GM23338 (cell line): ENCODE measurements around the gene PHACTR2. TPM values are rescaled to one million over a fixed set of nuclear protein-coding genes. Genes with fewer than 3 reads are reported as not detected.

Experiments used
- ATAC-seq: fragments of 200-7000 bp; cut with Tn5 transposase; 3 replicates; pipeline ENCODE4 v1.9.1; 2020
- DNase-seq: peaks from one replicate; pipeline ENCODE4 v3.0.0-alpha.2; 2015; ENCODE audit warnings: low spot score
- H2AFZ ChIP-seq: fragments of 200-600 bp; sonication (generic); 2 replicates; pipeline ENCODE4 v1.8.0; 2016; ENCODE audit warnings: antibody characterized with exemption, mild to moderate bottlenecking, moderate library complexity
- H3F3A ChIP-seq: fragments of 200-600 bp; sonication (generic); replicated peaks from 2 replicates; pipeline ENCODE4 v1.8.0; 2017; ENCODE audit warnings: antibody characterized with exemption, mixed run types, low read depth
- H3K27ac ChIP-seq: fragments of 200-600 bp; sonication (generic); 2 replicates; pipeline ENCODE4 v1.6.1; 2016; ENCODE audit warnings: low read depth
- H3K27me3 ChIP-seq: fragments of 200-600 bp; sonication (generic); 2 replicates; pipeline ENCODE4 v1.8.0; 2016; ENCODE audit warnings: mild to moderate bottlenecking, mixed run types, moderate library complexity; ENCODE audit not compliant: insufficient read depth
- H3K36me3 ChIP-seq: fragments of 200-600 bp; sonication (generic); 2 replicates; pipeline ENCODE4 v1.8.0; 2016; ENCODE audit warnings: mild to moderate bottlenecking; ENCODE audit not compliant: insufficient read depth
- H3K4me1 ChIP-seq: fragments of 200-600 bp; sonication (generic); 2 replicates; pipeline ENCODE4 v1.8.0; 2016; ENCODE audit warnings: mild to moderate bottlenecking, moderate library complexity; ENCODE audit not compliant: insufficient read depth
- H3K4me2 ChIP-seq: fragments of 200-600 bp; sonication (generic); 2 replicates; pipeline ENCODE4 v1.7.1; 2017; ENCODE audit warnings: mixed run types
- H3K4me3 ChIP-seq: fragments of 200-600 bp; sonication (generic); 2 replicates; pipeline ENCODE4 v1.6.1; 2016; ENCODE audit warnings: mixed run types
- H3K79me2 ChIP-seq: fragments of 200-600 bp; sonication (generic); replicated peaks from 2 replicates; pipeline ENCODE4 v1.8.0; 2017; ENCODE audit warnings: mild to moderate bottlenecking; ENCODE audit not compliant: insufficient read depth
- H3K9me2 ChIP-seq: fragments of 200-600 bp; sonication (generic); 2 replicates; pipeline ENCODE4 v1.8.0; 2017; ENCODE audit not compliant: insufficient read depth
- H4K20me1 ChIP-seq: fragments of 200-600 bp; sonication (generic); replicated peaks from 2 replicates; pipeline ENCODE4 v1.8.0; 2017; ENCODE audit warnings: mild to moderate bottlenecking; ENCODE audit not compliant: insufficient read depth
- H3K27ac Mint-ChIP-seq: 2 replicates; pipeline ENCODE4 v1.8.0; 2020; ENCODE audit warnings: inconsistent platforms, mild to moderate bottlenecking, moderate library complexity, mixed read lengths
- H3K27me3 Mint-ChIP-seq: 3 replicates; pipeline ENCODE4 v1.8.0; 2022; ENCODE audit warnings: low read depth, mild to moderate bottlenecking, moderate library complexity, mixed read lengths, inconsistent platforms; ENCODE audit not compliant: insufficient read depth, poor library complexity
- H3K36me3 Mint-ChIP-seq: 3 replicates; pipeline ENCODE4 v1.8.0; 2021; ENCODE audit warnings: low read depth, mild to moderate bottlenecking, inconsistent platforms, moderate library complexity, mixed read lengths
- H3K4me1 Mint-ChIP-seq: 3 replicates; pipeline ENCODE4 v1.8.0; 2020; ENCODE audit warnings: mild to moderate bottlenecking, inconsistent platforms, mixed read lengths
- H3K4me3 Mint-ChIP-seq: 3 replicates; pipeline ENCODE4 v1.8.0; 2021; ENCODE audit warnings: moderate library complexity, mild to moderate bottlenecking, inconsistent platforms, mixed read lengths
- H3K9me3 Mint-ChIP-seq: 3 replicates; pipeline ENCODE4 v1.8.0; 2020; ENCODE audit warnings: moderate library complexity, mild to moderate bottlenecking, inconsistent platforms, mixed read lengths
- CREB1 ChIP-seq: fragments of 250-450 bp; sonication (Bioruptor Pico); IDR thresholded peaks from 2 replicates; pipeline ENCODE4 v1.5.0; 2020; ENCODE audit warnings: low read depth, mild to moderate bottlenecking, moderate library complexity
- CTCF ChIP-seq, 2 experiments: fragments of 200-600 bp in 1 of 2; sonication (generic) in 1 of 2; conservative IDR thresholded peaks; 2 replicates each; pipeline versions ENCODE4 v1.5.1 to v1.6.1; 2016 to 2017; ENCODE audit warnings: antibody characterized with exemption in 2 of 2, low read depth in 2 of 2, mild to moderate bottlenecking in 2 of 2, moderate library complexity in 1 of 2
- EZH2 ChIP-seq: fragments of 200-600 bp; sonication (generic); IDR thresholded peaks from one replicate; pipeline ENCODE4 v1.8.0; 2017; ENCODE audit warnings: antibody characterized with exemption, mild to moderate bottlenecking, low read depth; ENCODE audit not compliant: unreplicated experiment
- JUNB ChIP-seq: IDR thresholded peaks from one replicate; pipeline ENCODE4 v1.6.1; 2016; ENCODE audit warnings: antibody characterized with exemption; ENCODE audit not compliant: unreplicated experiment
- NANOG ChIP-seq: IDR thresholded peaks from 2 replicates; pipeline ENCODE4 v1.6.1; 2016; ENCODE audit warnings: antibody characterized with exemption, borderline replicate concordance
- POLR2AphosphoS5 ChIP-seq: IDR thresholded peaks from 2 replicates; pipeline ENCODE4 v1.6.1; 2016; ENCODE audit warnings: antibody characterized with exemption, low read depth
- REST ChIP-seq: IDR thresholded peaks from one replicate; pipeline ENCODE4 v1.6.1; 2018; ENCODE audit warnings: antibody characterized with exemption; ENCODE audit not compliant: unreplicated experiment
- ZNF331 ChIP-seq: fragments of 250-450 bp; sonication (Bioruptor Pico); IDR thresholded peaks from 2 replicates; pipeline ENCODE4 v1.5.0; 2020; ENCODE audit warnings: low read depth, mild to moderate bottlenecking, moderate library complexity
- ZNF462 ChIP-seq: fragments of 250-450 bp; sonication (Bioruptor Pico); IDR thresholded peaks from 2 replicates; pipeline ENCODE4 v1.5.0; 2020; ENCODE audit warnings: mild to moderate bottlenecking, moderate library complexity
- polyA plus RNA-seq: library from polyadenylated mRNA; unstranded; fragments of >200 nt; fragmentation: Nextera tagmentation; extraction: Ambion mirVana; gene quantifications from 2 replicates; pipeline ENCODE4 v1.2.1, GENCODE V29; 2016
- total RNA-seq: library from RNA; depleted of rRNA; stranded (reverse); fragments of >200 nt; shearing (Covaris generic); gene quantifications from 2 replicates; pipeline ENCODE4 v1.2.3, GENCODE V29; 2014

The PHACTR2 gene
- total and polyA plus RNA-seq, 2 experiments from 2014 or later, result 67.7 to 105 TPM

- TF ChIP-seq CTCF (conservative IDR thresholded peaks at IDR 0.05; ENCODE audit: low read depth in 2 of 2) (no peak), CREB1 (CRISPR knock-in tag) (no peak), NANOG (no peak), ZNF331 (no peak), REST (no peak), POLR2AphosphoS5 (no peak)
Measured at GRCh38 chr6:143864234-143864633, 186.5 kb downstream of the PHACTR2 start, which contains the start of gene ZC2HC1B (continued).

GRCh38 chr6:143867236-143867635 is 189.5 kb downstream of the PHACTR2 start:
- Histone ChIP-seq H3K4me1 (no peaks in the 10 kb centered on the region), H4K20me1 (no peaks in the 10 kb centered on the region), H3F3A (peaks cover 4% of the 10 kb centered on the region; the same call in 1 of the 2 replicates), H2AFZ (no peak overlapping the region), H3K4me3 (no peak overlapping the region), H3K27ac (no peak overlapping the region), H3K4me2 (no peak overlapping the region), H3K79me2 (no peaks in the 10 kb centered on the region), H3K9me2 (no peaks in the 10 kb centered on the region), H3K36me3 (peaks cover 16% of the 10 kb centered on the region), H3K27me3 (no peaks in the 10 kb centered on the region)
- Mint-ChIP-seq H3K27me3 (no peaks in the 10 kb centered on the region), H3K27ac (no peak overlapping the region), H3K4me3 (no peak overlapping the region), H3K4me1 (no peaks in the 10 kb centered on the region), H3K36me3 (peaks cover 25% of the 10 kb centered on the region; the same call in 2 of the 3 replicates), H3K9me3 (peaks cover 3% of the 10 kb centered on the region; the same call in 2 of the 3 replicates)
- DNase-seq (no peak), ATAC-seq (no peak)
- TF ChIP-seq REST (no peak), JUNB (no peak), EZH2 (no peak), ZNF462 (CRISPR knock-in tag) (no peak), POLR2AphosphoS5 (no peak), NANOG (no peak)
